ENCODE data around the gene FOXP4. TPM values are rescaled to one million over a fixed set of nuclear protein-coding genes. Genes with fewer than 3 reads are reported as not detected.

FOXP4 gene
- total RNA-seq, 1 experiment from 2014 or later: 32.3 TPM

GRCh38 chr6:41580690-41581089 is 34.5 kb downstream of the FOXP4 start:
- Histone ChIP-seq H3K4me3 (replicated peaks in 1 of 2; ENCODE audit: low read depth in 1 of 2, low read length in 2 of 2) (no peak overlapping the region), H3K9ac (ENCODE audit: low read length) (peak overlapping the region; percentile 8; the same call in 1 of the 2 replicates), H3K27ac (ENCODE audit: low read depth, low read length) (peak overlapping the region; percentile 67; the same call in 1 of the 2 replicates), H3K4me1 (ENCODE audit: control insufficient read depth in 1 of 2, insufficient read depth in 2 of 2, low read length in 2 of 2) (peaks cover 46 to 53% of the 10 kb centered on the region in 2 experiments), H3K9me3 (ENCODE audit: control insufficient read depth in 1 of 2, insufficient read depth in 1 of 2, low read depth in 1 of 2, low read length in 2 of 2) (no peaks in the 10 kb centered on the region), H2AFZ (ENCODE audit: low read depth, low read length, poor library complexity, severe bottlenecking) (no peak overlapping the region), H4K20me1 (ENCODE audit: insufficient read depth) (no peaks in the 10 kb centered on the region), H3K79me2 (ENCODE audit: insufficient read depth, low read length) (no peaks in the 10 kb centered on the region), H3K27me3 (ENCODE audit: insufficient read depth, low read length) (no peaks in the 10 kb centered on the region), H3K4me2 (ENCODE audit: low read length) (peak overlapping the region; percentile 63), H3K9me2 (ENCODE audit: insufficient read depth) (no peaks in the 10 kb centered on the region), H3K36me3 (ENCODE audit: control insufficient read depth in 1 of 2, insufficient read depth in 2 of 2, low read length in 2 of 2) (peaks cover 0 to 4% of the 10 kb centered on the region in 2 experiments; a peak in 1 of 4 replicates)
- DNase-seq (ENCODE audit: low read depth, low spot score) (no peak), ATAC-seq (no peak)
- intact Hi-C loops (cut with micrococcal nuclease): no loop called here
- TF ChIP-seq POLR2AphosphoS5 (IDR thresholded peaks at IDR 0.05; ENCODE audit: low read depth, low read length) (no peak), EZH2phosphoT487 (IDR thresholded peaks at IDR 0.05; ENCODE audit: borderline replicate concordance) (no peak), ZFX (IDR thresholded peaks at IDR 0.05) (no peak), POLR2A (IDR thresholded peaks at IDR 0.05; ENCODE audit: borderline replicate concordance, extremely low read depth, insufficient read depth, insufficient read length) (no peak), EZH2 (IDR thresholded peaks at IDR 0.05) (no peak), CBX3 (IDR thresholded peaks at IDR 0.05; ENCODE audit: low read depth) (no peak), TCF7L2 (IDR thresholded peaks at IDR 0.05; ENCODE audit: borderline replicate concordance, extremely low read depth, insufficient read depth, insufficient read length) (no peak), SP1 (IDR thresholded peaks at IDR 0.05; ENCODE audit: low read depth) (no peak), YY1 (IDR thresholded peaks at IDR 0.05; ENCODE audit: extremely low read depth, insufficient replicate concordance, low read depth, low read length) (no peak), ZBTB33 (IDR thresholded peaks at IDR 0.05; ENCODE audit: extremely low read depth, insufficient replicate concordance, low read length) (no peak), JUND (IDR thresholded peaks at IDR 0.05) (no peak), RAD21 (IDR thresholded peaks at IDR 0.05; ENCODE audit: low read depth) (no peak), SIN3A (IDR thresholded peaks at IDR 0.05; ENCODE audit: low read depth) (no peak), REST (IDR thresholded peaks at IDR 0.05; ENCODE audit: low read depth) (no peak), CEBPB (IDR thresholded peaks at IDR 0.05; ENCODE audit: low read depth) (no peak), ELF1 (IDR thresholded peaks at IDR 0.05; ENCODE audit: borderline replicate concordance, low read depth) (no peak), ATF3 (IDR thresholded peaks at IDR 0.05) (no peak), SRF (IDR thresholded peaks at IDR 0.05; ENCODE audit: low read depth) (no peak), EGR1 (IDR thresholded peaks at IDR 0.05; ENCODE audit: low read depth) (no peak), CTCF (IDR thresholded peaks at IDR 0.05 in 2 of 3, conservative IDR thresholded peaks at IDR 0.05 in 1 of 3; ENCODE audit: borderline replicate concordance in 1 of 3, insufficient read depth in 1 of 3, low read depth in 2 of 3, low read length in 2 of 3) (no peak)
- POLR2A ChIA-PET: no interaction called here
- BruUV-seq (replicated peaks): no TSS peak
- CTCF ChIA-PET: interaction anchor here (1.8 to 3.3 kb wide), 2 partner anchors 11 to 22 kb away, joined by 6 to 14 read pairs; no protein-coding TSS in a partner anchor
- RAD21 ChIA-PET (ENCODE audit: low non-redundant PET in 1 of 2, low total read pairs in 2 of 2, uncharacterized antibody in 2 of 2, unreplicated experiment in 2 of 2): interaction anchor here in 1 of 2 experiments (1.1 kb wide), 1 partner anchor 22 kb away, joined by 3 read pairs; no protein-coding TSS in a partner anchor

Data from HCT116 (cell line).